Measurements from ENCODE around the gene ZMIZ2.
A peak's percentile ranks its signal among the peaks of the same experiment; 100 is the strongest.
"Not testable (repeated sequence)": the region's sequence is repeated elsewhere in the genome, so short reads cannot be mapped to it uniquely, and the experiment has no call there.

Gene ZMIZ2, protein sequence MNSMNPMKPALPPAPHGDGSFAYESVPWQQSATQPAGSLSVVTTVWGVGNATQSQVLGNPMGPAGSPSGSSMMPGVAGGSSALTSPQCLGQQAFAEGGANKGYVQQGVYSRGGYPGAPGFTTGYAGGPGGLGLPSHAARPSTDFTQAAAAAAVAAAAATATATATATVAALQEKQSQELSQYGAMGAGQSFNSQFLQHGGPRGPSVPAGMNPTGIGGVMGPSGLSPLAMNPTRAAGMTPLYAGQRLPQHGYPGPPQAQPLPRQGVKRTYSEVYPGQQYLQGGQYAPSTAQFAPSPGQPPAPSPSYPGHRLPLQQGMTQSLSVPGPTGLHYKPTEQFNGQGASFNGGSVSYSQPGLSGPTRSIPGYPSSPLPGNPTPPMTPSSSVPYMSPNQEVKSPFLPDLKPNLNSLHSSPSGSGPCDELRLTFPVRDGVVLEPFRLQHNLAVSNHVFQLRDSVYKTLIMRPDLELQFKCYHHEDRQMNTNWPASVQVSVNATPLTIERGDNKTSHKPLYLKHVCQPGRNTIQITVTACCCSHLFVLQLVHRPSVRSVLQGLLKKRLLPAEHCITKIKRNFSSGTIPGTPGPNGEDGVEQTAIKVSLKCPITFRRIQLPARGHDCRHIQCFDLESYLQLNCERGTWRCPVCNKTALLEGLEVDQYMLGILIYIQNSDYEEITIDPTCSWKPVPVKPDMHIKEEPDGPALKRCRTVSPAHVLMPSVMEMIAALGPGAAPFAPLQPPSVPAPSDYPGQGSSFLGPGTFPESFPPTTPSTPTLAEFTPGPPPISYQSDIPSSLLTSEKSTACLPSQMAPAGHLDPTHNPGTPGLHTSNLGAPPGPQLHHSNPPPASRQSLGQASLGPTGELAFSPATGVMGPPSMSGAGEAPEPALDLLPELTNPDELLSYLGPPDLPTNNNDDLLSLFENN

DNA sequence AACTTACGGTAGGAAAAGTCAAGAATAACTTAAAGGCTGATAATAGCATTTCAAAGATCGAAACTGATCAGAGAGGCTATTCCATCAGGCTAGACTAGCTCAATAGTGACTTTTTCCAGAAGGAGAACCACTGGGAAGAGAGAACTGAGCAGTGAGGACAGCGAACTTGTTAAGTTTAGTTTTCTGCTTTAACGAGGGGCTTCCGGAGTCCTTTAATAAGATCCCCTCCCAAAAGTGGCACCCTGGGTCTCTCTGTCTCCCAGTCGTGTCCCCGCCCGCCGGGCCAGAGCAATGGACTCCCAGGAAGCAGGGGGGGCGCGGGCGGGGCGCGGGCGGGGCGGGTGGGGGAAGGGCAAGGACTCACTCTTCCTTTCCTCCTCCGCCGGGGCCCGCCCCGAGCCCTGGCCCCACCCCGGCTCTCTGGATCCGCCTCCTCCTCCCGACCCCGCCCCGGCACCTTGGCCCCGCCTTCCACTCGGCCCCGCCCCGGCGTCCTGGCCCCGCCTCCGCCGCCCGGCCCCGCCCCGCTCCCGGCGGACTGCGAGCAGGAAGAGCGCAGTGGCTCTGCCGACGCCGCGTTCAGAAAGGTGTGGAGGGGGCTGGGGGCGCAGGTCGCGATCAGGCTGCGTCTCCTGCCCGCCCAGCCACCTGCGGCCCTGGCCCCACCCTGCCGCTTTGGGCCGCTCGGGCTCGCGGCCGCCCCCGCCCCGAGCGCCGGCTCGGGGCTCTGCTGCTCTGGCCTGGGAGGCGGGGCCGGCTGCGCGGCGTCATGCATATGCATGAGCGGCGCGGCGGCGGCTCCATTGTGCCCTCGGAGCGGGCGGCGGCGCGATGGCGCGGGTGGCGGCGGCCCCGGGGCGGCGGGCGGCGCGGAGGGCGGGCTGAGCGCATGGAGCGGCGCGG lies at the start of gene ZMIZ2:
ZMIZ2 (plus strand) TSS at position 803 of the 903 bp plus-strand sequence. CDS start 7,403 bp downstream, outside the sequence.
- peaks cover 40% of the 10 kb centered on the region for H3K4me1 Mint-ChIP-seq
- peaks cover 13% of the 10 kb centered on the region for H3K36me3 Mint-ChIP-seq (ENCODE audit: low read depth)
- H3K27me3 Mint-ChIP-seq (ENCODE audit: low read depth): peaks cover 4% of the 10 kb centered on the region
- TF ChIP-seq, protein P1, sequence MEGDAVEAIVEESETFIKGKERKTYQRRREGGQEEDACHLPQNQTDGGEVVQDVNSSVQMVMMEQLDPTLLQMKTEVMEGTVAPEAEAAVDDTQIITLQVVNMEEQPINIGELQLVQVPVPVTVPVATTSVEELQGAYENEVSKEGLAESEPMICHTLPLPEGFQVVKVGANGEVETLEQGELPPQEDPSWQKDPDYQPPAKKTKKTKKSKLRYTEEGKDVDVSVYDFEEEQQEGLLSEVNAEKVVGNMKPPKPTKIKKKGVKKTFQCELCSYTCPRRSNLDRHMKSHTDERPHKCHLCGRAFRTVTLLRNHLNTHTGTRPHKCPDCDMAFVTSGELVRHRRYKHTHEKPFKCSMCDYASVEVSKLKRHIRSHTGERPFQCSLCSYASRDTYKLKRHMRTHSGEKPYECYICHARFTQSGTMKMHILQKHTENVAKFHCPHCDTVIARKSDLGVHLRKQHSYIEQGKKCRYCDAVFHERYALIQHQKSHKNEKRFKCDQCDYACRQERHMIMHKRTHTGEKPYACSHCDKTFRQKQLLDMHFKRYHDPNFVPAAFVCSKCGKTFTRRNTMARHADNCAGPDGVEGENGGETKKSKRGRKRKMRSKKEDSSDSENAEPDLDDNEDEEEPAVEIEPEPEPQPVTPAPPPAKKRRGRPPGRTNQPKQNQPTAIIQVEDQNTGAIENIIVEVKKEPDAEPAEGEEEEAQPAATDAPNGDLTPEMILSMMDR (IDR thresholded peaks at IDR 0.05; ENCODE audit: unreplicated experiment in 3 of 3): no peak
- no peaks in the 10 kb centered on the region for H3K9me3 Mint-ChIP-seq
- peak within 1 kb of the TSS; percentile 84 to 91 (median 86) for H3K4me3 Mint-ChIP-seq
- peak within 1 kb of the TSS; percentile 83 to 96 (median 88) for H3K27ac Mint-ChIP-seq

DNA sequence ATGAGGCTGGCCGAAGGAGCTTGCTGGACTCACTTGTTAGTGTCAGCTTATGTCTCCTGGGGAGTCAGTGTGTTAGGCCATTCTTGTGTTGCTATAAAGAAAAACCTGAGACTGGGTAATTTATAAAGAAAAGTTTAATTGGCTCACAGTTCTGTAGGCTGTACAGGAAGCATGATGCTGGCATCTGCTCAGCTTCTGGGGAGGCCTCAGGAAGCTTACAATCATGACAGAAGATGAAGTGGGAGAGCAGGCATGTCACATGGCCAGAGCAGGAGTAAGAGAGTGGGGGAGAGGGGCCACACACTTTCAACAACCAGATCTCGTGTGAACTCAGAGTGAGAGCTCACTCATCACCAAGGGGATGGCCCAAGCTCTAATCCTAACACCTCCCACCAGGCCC lies 49.0 kb upstream of the ZMIZ2 start:
- not testable (repeated sequence) for H3K4me3 Mint-ChIP-seq; H3K27me3 Mint-ChIP-seq (ENCODE audit: low read depth); H3K27ac Mint-ChIP-seq; H3K4me1 Mint-ChIP-seq; H3K9me3 Mint-ChIP-seq
- peaks cover 83% of the 10 kb centered on the region for H3K36me3 Mint-ChIP-seq (ENCODE audit: low read depth)

DNA sequence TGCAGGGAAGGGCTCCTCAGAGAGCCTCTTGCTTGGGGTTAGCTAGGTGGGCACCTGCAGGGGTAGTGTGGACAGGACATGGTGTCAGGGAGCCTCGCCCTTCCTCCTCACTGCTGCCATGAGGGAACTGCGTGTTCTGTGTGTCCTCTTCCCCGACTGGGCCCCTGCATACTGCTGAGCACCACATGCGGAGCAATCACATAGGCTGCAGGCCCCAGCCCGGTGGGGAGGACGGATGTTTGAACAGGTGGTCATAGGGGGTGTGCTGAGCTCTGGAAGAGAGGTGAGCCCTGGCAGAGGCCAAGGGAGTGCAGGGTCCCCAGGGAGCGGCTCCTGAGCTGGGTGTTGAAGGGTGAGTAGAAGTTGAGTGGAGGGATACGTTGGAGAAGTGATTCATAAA lies 48.3 kb upstream of the ZMIZ2 start:
- H3K36me3 Mint-ChIP-seq (ENCODE audit: low read depth): peaks cover 83% of the 10 kb centered on the region
- H3K9me3 Mint-ChIP-seq: peaks cover 3% of the 10 kb centered on the region
- no peak overlapping the region for H3K4me3 Mint-ChIP-seq
- TF ChIP-seq, protein P1 (IDR thresholded peaks at IDR 0.05; ENCODE audit: unreplicated experiment in 3 of 3): no peak
- H3K4me1 Mint-ChIP-seq: no peaks in the 10 kb centered on the region
- H3K27ac Mint-ChIP-seq: no peak overlapping the region
- no peaks in the 10 kb centered on the region for H3K27me3 Mint-ChIP-seq (ENCODE audit: low read depth)

DNA sequence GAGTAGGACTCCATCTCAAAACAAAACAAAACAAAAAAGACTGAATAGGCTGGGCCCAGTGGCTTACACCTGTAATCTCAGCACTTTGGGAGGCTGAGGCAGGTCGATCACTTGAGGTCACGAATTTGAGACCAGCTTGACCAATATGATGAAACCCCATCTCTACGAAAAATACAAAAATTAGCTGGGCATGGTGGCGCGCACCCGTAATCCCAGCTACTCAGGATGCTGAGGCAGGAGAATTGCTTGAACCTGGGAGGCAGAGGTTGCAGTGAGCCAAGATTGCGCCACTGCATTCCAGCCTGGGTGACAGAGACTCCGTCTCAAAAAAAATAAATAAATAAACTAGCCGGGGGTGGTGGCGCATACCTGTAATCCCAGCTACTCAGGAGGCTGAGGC lies 45.3 kb upstream of the ZMIZ2 start:
- peaks cover 69% of the 10 kb centered on the region for H3K36me3 Mint-ChIP-seq (ENCODE audit: low read depth)
- H3K27me3 Mint-ChIP-seq (ENCODE audit: low read depth); H3K27ac Mint-ChIP-seq; H3K9me3 Mint-ChIP-seq; H3K4me3 Mint-ChIP-seq; H3K4me1 Mint-ChIP-seq: not testable (repeated sequence)

DNA sequence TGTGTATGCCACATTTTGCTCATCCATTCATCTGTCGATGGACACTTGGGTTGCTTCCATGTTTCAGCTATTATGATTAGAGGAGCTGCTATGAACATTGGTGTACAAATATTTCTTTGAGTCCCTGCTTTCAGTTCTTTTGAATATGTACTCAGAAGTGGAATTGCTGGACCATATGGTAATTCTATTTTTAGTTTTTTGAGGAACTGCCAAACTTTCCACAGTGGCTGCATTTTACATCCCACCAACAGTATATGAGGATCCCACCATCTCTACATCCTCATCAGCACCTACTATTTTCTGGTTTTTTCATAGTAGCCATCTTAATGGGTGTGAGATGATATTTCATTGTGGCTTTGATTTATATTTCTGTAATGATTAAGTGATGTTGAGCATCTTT lies 44.7 kb upstream of the ZMIZ2 start:
- no peak overlapping the region for H3K4me3 Mint-ChIP-seq
- H3K36me3 Mint-ChIP-seq (ENCODE audit: low read depth): peaks cover 67% of the 10 kb centered on the region
- no peaks in the 10 kb centered on the region for H3K27me3 Mint-ChIP-seq (ENCODE audit: low read depth)
- H3K9me3 Mint-ChIP-seq: peaks cover 2% of the 10 kb centered on the region
- TF ChIP-seq, protein P1 (IDR thresholded peaks at IDR 0.05; ENCODE audit: unreplicated experiment in 3 of 3): no peak
- H3K4me1 Mint-ChIP-seq: no peaks in the 10 kb centered on the region
- H3K27ac Mint-ChIP-seq: no peak overlapping the region

DNA sequence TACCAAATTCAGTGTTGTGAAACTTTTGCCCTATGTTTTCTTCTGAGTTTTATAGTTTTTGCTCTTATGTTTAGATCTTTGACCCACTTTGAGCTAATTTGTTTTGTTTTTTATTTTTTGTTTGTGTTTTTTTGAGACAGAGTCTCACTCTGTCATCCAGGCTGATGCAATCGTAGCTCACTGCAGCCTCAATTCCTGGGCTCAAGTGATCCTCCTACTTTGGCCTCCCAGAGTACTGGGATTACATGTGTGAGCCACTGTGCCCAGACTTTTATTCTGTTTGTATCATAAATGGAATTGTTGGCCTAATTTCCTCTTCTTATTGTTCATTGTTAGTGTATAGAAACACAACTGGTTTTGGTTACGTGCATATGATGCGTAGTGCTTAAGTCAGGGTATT lies 43.2 kb upstream of the ZMIZ2 start:
- Mint-ChIP-seq H3K9me3 (peaks cover 2% of the 10 kb centered on the region), H3K4me1 (no peaks in the 10 kb centered on the region), H3K27me3 (ENCODE audit: low read depth) (no peaks in the 10 kb centered on the region), H3K4me3 (no peak overlapping the region), H3K36me3 (ENCODE audit: low read depth) (peaks cover 58% of the 10 kb centered on the region), H3K27ac (no peak overlapping the region)
- TF ChIP-seq, protein P1 (IDR thresholded peaks at IDR 0.05; ENCODE audit: unreplicated experiment in 3 of 3): no peak
